NCI-H748 (cell line): Measurements from ENCODE around the gene TSPEAR.

Experiments used
- DNase-seq: peaks from one replicate; lab custom pipeline; 2025; ENCODE audit not compliant: unreplicated experiment; lab: John Stamatoyannopoulos, UW

Gene TSPEAR

GRCh38 chr21:44723177-44724131 is 12.1 kb upstream of the TSPEAR start:
- peak; percentile 86 for DNase-seq

- peak; percentile 42 for DNase-seq
Measured at GRCh38 chr21:44722731-44723130, 11.4 kb upstream of the TSPEAR start.

GRCh38 chr21:44720170-44720569 is 8.8 kb upstream of the TSPEAR start:
- no peak for DNase-seq

DNA sequence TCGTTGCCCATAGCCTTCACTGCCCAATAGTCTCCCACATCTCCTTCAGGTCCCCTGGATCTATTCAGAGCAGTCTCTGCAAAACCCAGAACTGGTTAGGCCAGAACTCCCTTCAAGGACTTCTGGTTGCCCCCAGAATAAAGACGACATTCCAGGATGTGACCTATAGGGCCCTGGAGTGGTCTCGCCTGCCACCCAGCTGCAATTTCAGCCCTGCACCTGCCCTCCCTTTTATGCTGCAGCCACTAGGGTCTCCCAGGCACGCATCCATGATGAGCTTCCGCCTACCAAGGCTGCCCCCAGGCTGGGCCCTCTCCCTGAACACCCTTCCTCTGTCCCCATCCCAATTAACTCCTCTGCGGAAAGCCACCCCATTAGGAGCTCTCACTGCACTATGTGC is 7.2 kb upstream of the TSPEAR start:
- no peak for DNase-seq

GRCh38 chr21:44718093-44718492 is 6.7 kb upstream of the TSPEAR start:
- no peak for DNase-seq

- DNase-seq, result no peak
Measured at GRCh38 chr21:44716984-44717383, 5.6 kb upstream of the TSPEAR start.

DNA sequence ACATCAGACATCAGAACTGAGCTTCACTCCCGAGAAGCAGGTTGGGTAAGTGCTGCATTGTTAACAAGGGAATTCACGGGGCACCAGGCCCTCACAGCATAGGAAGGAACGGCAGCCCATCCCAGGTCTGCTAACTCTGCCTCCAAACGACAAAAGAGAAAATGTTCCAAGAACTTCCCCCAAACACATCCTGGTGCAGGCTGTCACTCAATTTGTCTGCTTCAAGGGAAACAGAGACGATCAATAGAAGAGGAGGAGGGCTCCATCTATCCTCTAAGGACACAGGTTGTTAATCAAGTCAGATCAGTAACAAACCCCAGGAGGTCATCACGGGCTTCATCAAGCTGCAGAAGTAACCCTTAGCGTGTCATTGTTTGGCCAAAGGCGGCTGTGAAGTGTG is 3.5 kb upstream of the TSPEAR start:
- no peak for DNase-seq

GRCh38 chr21:44713846-44714245 is 2.5 kb upstream of the TSPEAR start:
- no peak for DNase-seq

DNA sequence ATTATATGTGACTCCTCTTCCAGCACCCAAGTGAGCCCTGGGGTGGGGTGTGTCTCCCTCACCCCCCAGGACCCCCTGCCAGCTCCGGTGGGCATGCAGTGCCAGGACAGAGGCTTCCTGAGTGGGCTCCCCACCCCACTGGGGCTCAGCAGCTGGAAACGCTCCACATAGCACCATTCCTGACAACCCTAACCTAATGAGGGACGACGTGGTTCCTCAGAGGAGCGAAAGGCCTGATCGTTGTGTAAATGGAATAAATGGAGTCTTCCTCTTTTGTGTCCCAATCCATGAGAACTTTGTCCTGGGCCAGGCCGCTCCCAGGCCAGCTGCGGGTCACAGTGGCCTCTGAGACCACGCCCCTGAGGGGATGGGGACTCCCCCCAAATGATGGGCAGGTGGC is 1.8 kb upstream of the TSPEAR start:
- no peak for DNase-seq

DNA sequence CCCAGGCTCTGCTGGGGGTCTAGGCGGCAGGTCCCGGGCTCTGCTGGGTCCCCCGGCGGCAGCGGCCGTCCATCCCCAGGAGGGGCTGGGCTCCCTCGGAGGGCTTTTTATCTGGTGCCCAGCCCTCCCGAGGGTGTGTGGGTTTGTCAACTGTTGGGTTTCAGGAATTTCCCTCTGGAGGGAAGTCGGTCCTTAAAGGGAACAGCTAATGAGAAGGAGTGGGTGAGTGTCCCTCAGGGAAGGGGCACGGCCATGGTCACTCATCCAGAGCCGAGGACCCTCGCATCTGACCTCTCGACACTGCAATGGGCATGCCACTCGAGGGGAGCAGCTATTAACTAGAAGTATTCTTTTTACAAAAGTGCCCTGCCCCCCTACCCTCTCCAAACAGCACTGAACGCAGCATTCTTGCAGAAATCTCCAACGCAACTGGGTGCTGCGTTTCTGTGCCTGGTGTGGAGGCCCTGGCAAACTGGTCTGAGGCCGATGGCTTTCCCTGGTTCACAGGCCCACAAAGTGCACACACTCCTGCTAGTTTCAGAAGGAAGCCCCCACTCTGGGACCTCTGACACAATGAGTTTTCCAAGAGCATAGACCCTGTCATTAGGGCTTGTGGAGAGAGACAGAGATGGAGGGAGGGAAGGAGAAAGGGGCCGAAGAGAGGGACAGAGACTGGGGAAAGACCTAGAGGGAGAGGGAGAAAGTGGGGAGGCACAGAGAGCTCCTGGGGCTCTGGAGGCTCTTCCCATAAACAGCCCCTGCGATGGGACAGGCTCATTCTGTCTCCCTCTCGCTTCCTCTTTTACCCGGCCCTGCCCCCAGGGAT is 1.0 kb upstream of the TSPEAR start:
- DNase-seq, result no peak

- peak; percentile 91 for DNase-seq
Measured at GRCh38 chr21:44710756-44711326, 531 bp downstream of the TSPEAR start.

- DNase-seq, result no peak
Measured at GRCh38 chr21:44710294-44710665, 1.1 kb downstream of the TSPEAR start.

GRCh38 chr21:44709426-44710293 is 1.7 kb downstream of the TSPEAR start:
- peak; percentile 45 for DNase-seq

GRCh38 chr21:44708866-44709425 is 2.4 kb downstream of the TSPEAR start:
- no peak for DNase-seq

- no peak for DNase-seq
Measured at GRCh38 chr21:44708213-44708865, 3.0 kb downstream of the TSPEAR start.

GRCh38 chr21:44706706-44707581 is 4.4 kb downstream of the TSPEAR start:
- no peak for DNase-seq

GRCh38 chr21:44706026-44706705 is 5.2 kb downstream of the TSPEAR start:
- no peak for DNase-seq

- no peak for DNase-seq
Measured at GRCh38 chr21:44704636-44705001, 6.8 kb downstream of the TSPEAR start.
